HG02852 (cell line): ENCODE data around the gene GPR139.

Experiments used
- ATAC-seq: cut with Tn5 transposase; IDR thresholded peaks from one replicate; pipeline ENCODE4 v1.9.1; 2021; ENCODE audit warnings: mild to moderate bottlenecking, moderate library complexity; ENCODE audit not compliant: unreplicated experiment

The GPR139 gene

GRCh38 chr16:20073203-20074098, at the start of gene GPR139:
Gene GPR139 (minus strand): TSS chr16:20073890. CDS start chr16:20073616, 274 bp downstream.
- no peak for ATAC-seq

GRCh38 chr16:20122011-20122410, 48.3 kb upstream of the GPR139 start:
- ATAC-seq = no peak

GRCh38 chr16:20114356-20114755, 40.7 kb upstream of the GPR139 start:
- ATAC-seq = no peak

GRCh38 chr16:20111143-20111542, 37.5 kb upstream of the GPR139 start:
- ATAC-seq = no peak

- ATAC-seq = no peak
Measured at GRCh38 chr16:20107083-20107482, 33.4 kb upstream of the GPR139 start.

- ATAC-seq = no peak
Measured at GRCh38 chr16:20104563-20105183, 31.0 kb upstream of the GPR139 start.

GRCh38 chr16:20102521-20102920, 28.8 kb upstream of the GPR139 start:
- no peak for ATAC-seq

GRCh38 chr16:20102021-20102420, 28.3 kb upstream of the GPR139 start:
- no peak for ATAC-seq

- ATAC-seq = no peak
Measured at GRCh38 chr16:20099375-20099774, 25.7 kb upstream of the GPR139 start.

- ATAC-seq = no peak
Measured at GRCh38 chr16:20094157-20094556, 20.5 kb upstream of the GPR139 start.

- ATAC-seq = no peak
Measured at GRCh38 chr16:20089246-20089965, 15.7 kb upstream of the GPR139 start.

- no peak for ATAC-seq
Measured at GRCh38 chr16:20084624-20085226, 11.0 kb upstream of the GPR139 start.

- ATAC-seq = no peak
Measured at GRCh38 chr16:20079106-20079505, 5.4 kb upstream of the GPR139 start.

- no peak for ATAC-seq
Measured at GRCh38 chr16:20075243-20075642, 1.6 kb upstream of the GPR139 start.

GRCh38 chr16:20074099-20074991, 655 bp upstream of the GPR139 start:
- ATAC-seq = no peak

GRCh38 chr16:20072874-20073202, 852 bp downstream of the GPR139 start:
- no peak for ATAC-seq

GRCh38 chr16:20072146-20072873, 1.4 kb downstream of the GPR139 start:
- ATAC-seq = no peak

- ATAC-seq = no peak
Measured at GRCh38 chr16:20064931-20065330, 8.8 kb downstream of the GPR139 start.

- no peak for ATAC-seq
Measured at GRCh38 chr16:20064520-20064919, 9.2 kb downstream of the GPR139 start.

- ATAC-seq = no peak
Measured at GRCh38 chr16:20061132-20061531, 12.6 kb downstream of the GPR139 start.
